CD4-positive, alpha-beta T cell treated with Interleukin-6 for 4 hours (primary cell): ENCODE measurements around the gene PGAP2.

Experiments
- DNase-seq: peaks from one replicate; pipeline ENCODE4 v3.0.0-alpha.2; 2020; ENCODE audit warnings: mixed read lengths

Gene PGAP2

GRCh38 chr11:3857628-3858027 lies 49.3 kb downstream of the PGAP2 start:
- no peak for DNase-seq

DNA sequence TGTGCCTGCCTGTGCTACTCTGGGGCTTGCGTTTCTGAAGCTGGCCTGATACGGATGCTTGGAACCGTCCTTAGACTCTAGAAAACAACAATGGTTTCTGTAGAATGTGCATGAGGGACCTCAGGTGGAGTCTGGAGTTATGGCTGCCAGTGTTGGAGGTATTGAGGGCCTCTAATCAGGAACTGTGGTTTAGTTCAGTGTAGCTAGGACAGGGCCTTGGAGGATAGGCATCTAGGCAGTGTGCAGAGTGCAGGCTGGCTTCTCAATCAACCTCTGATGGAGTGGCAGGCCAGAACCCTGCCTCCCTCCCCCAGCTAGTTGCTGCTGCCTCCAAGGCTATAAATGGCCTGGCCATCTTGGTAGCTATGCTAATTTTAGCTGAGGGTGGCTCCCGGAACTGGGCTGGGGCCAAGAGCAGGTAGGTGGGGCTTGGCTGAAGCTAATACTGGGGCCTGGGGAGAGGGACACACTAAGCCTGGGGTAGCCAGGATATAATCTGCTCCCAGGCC lies 51.1 kb downstream of the PGAP2 start:
- no peak for DNase-seq

DNA sequence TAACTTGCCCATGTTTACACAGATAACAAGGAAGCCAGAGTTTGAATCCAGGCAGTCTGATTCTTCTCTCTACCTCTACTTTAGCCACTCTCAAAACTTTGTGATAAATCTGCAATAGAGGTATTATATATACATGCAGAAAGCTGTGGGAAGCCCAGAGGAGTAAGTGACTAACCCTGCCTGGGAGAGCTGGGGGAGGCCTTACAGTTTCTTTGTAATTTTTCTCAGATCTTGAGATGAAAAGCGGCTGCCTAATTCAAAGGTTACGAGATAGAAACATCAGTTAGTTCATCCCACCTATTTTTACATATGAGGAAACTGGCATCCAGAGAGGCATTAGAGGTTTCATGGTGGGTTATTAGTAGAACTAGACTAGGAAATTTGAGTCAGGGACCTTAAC lies 52.0 kb downstream of the PGAP2 start:
- peak; percentile 64 for DNase-seq

DNA sequence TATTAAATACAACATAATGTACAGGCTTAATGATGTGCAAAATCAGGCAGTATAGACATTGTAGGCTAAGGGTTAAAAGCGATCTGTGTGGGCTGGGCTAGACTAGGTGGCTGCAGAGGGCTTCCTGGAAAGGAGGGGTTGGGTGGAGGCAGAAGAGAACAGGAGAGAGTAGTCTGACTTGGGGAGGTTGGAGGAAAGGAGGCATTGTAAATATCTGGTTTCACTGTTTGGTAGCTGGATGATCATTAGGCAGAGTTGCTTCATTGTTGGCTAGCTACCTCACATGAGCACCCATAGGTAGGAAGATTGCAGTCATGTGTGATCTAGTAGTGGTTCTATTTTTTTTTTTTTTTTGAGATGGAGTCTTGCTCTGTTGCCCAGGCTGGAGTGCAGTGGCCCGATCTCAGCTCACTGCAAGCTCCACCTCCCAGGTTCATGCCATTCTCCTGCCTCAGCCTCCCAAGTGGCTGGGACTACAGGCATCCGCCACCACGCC lies 52.6 kb downstream of the PGAP2 start:
- DNase-seq, result peak; percentile 55

DNA sequence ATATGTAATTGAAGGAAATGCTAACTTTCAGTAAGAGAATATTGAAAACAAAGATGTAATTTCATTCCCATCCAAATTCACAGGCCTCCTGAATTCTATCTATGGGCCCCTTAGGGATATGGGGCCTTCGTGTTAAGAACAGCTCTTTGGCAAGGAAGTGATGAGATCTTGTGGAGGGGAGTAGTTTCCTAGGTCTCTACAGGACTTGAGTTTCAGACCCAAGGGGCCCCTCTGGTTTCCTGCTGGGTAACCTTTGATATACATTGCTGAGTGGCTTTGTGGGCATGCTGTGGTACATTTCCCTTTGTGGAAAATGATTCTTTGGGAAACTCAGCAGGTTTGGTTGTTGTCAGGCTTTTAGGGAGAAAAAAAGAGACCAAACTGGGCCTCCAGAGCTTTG lies 53.3 kb downstream of the PGAP2 start:
- peak; percentile 39 for DNase-seq

- peak; percentile 31 for DNase-seq
Observed at GRCh38 chr11:3865388-3866193, 57.2 kb downstream of the PGAP2 start.

DNA sequence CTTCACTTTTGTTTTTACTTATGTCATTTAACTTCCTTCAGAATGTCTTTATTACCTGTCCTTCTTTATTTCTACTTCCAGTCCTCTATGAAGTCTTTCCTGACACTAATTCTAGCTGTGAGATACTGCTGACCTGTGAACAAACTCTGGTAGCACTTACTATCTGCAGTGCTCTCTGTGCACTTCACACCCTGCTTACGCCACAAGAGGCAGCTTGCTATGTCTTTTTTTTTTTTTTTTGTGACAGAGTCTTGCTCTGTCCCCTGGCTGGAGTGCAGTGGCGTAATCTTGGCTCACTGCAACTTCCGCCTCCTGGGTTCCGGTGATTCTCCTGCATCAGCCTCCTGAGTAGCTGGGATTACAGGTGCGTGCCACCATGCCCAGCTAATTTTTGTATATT lies 57.8 kb downstream of the PGAP2 start:
- DNase-seq, result no peak

- DNase-seq, result no peak
Observed at GRCh38 chr11:3866836-3867208, 58.5 kb downstream of the PGAP2 start.

DNA sequence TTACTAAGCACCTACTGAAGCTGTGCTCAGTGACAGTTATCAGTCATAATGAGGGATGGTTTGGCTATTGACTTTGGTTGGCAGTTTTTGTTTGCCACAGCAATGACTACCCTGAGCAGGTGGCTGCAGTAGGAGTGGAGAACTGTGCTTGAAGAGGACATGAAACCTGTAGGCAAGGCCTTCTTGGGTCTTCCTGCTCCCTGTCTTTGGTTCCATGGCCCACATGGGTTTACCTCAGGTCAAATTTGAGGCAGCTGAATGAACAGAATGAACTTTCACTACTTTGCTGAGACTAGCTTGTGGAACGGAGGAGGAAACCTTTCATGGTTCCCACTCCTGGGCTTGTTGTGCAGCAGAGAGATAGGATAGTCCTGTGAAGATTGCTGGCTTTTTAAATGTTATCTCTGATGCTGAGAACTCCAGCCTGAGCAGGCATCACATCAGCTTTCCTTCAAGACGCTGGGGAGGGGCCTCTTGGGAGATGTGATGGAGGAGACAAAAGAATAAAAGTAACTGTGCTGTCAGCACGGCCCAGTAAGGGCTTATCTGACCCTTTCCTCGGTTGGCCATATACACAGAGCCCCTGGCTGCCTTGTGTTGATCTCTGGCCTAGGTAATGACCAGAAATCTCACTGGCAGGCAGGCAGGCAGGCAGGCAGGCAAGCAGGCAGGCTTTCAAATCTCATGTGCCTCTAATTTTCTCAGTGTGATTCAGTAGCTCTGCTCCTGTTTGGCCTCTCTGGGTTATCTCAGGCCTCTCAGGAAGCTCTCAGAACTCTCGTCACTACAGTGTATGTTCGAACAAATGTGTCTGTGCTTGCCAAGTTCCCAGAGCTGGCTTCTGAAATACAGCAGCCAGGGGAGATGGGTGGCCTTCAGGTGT lies 59.1 kb downstream of the PGAP2 start:
- peak; percentile 27 for DNase-seq

DNA sequence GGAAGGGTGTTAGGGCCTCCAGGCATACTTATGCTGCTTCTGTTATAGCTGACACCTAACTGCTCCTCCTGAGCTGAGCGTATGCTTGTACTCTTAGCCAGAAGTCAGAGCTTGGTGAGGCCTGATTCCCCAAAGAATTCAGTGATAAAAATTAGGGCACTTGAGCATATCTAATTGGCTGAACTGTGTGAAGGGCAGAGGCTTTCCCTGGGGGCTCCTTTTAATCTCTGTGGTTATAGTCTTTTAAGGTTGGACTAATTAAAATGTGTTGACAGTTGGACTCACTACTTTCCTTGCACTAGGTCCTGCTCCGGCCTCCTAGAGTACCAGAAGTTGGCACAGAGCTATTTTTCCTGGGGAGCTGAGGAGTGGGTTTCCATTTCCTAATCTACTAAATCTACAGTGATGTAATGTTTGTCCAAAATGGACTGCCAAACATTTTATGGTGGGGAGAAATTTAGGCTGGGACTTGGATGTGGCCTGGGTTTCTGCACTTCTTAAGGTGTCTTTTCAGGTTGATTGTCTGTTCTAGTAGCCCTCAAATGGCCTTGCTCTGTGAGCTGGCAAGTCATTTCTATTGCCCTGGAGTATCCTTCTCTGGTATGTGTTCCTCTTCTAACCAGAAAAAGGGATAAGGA lies 65.5 kb downstream of the PGAP2 start:
- no peak for DNase-seq
